GM18511 (cell line): ENCODE measurements around the gene CCDC197.

ENCODE experiments used
- ATAC-seq: cut with Tn5 transposase; IDR thresholded peaks from one replicate; pipeline ENCODE4 v1.9.1; 2021; ENCODE audit warnings: mild to moderate bottlenecking, moderate library complexity; ENCODE audit not compliant: unreplicated experiment

CCDC197 gene

GRCh38 chr14:94054936-94055335 is 57.8 kb downstream of the CCDC197 start:
- ATAC-seq, result no peak

- ATAC-seq, result peak; percentile 87
These were observed 59.6 kb downstream of the CCDC197 start for GRCh38 chr14:94056579-94057308.

- no peak for ATAC-seq
These were observed 61.1 kb downstream of the CCDC197 start for GRCh38 chr14:94058128-94058673.
